Measurements from ENCODE around the gene SLC35B1.

The SLC35B1 gene

DNA sequence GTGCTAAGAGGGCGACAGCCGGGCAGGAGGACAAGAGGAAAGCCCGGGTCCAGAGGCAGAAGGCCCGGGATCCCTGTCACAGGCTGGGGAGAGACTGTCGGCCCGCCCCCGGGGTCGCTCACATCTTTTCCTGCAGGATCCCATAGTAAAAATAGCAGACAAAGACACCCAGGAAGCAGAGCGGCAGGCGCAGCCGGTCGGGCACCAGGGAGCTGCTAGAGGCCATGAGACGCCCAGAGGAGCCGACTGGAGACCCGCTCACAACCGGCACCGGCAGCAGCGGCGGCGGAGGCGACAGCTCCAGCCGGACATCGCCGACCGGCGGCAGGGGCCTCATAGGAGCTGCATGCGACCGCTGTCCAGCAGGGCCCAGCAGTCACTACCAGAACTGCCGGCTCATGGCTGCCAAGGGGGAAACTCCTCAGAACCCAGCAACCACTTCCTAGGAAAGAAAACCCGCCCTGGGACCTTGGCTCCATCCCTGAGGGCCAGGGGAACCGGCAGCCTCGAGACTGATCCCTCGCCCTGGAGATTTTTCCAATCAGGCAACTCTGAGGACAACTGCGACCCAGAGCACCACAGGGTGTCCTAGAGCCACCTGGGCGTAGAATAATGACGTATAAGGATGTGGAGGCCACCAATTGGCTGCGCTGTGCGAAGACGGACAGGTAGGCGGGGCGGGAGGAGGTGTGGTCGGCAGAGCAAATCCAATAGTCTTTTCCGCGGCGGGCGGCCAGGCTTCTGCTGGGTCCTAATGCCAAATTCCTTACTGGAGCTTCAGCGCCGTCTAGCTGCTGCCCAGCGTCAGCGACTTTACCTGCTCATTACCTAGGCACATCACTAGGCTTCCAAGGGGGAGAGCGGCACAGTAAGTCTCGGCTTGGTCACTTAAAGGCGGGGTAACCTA is at the start of gene SLC35B1:
TSS of gene SLC35B1 (minus strand) at position 357 of the 907 bp plus-strand sequence. CDS start at position 226, 131 bp downstream.
- peak; percentile 98 for DNase-seq

GRCh38 chr17:49757151-49757777 is 49.5 kb upstream of the SLC35B1 start:
- no peak for DNase-seq

DNA sequence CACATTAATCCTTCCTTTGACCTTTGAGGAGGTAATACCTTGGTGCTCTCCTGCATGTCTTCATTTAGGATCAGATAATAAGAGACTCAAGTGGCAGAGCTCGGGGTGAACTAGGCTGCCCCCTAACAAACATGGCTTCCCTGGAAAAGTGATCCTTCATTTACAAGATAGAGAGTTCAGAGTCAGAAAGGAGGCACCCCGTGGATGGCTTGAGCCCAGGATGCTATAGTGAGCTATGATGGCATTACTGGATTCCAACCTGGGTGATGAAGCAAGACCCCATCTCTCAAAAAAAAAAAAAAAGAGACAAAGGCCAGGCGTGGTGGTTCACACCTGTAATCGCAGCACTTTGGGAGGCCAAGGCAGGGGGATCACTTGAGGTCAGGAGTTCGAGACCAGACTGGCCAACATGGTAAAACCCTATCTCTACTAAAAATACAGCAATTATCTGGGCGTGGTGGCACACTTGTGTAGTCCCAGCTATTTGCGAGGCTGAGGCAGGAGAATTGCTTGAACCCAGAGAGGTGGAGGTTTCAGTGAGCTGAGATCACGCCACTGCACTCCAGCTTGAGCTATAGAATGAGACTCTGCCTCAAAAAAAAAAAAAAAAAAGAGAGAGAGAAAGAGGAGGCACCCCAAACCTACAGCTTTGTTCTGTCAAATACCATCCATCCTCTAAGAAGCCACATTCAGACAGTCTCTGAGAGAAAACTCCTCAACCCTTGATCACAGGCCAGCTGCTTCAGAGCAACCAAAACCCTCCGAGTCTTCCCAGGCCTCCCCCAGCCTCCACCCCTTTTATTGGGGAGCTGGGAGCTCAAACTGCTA is 48.8 kb upstream of the SLC35B1 start:
- DNase-seq, result no peak

GRCh38 chr17:49755663-49756283 is 48.0 kb upstream of the SLC35B1 start:
- DNase-seq, result no peak

DNA sequence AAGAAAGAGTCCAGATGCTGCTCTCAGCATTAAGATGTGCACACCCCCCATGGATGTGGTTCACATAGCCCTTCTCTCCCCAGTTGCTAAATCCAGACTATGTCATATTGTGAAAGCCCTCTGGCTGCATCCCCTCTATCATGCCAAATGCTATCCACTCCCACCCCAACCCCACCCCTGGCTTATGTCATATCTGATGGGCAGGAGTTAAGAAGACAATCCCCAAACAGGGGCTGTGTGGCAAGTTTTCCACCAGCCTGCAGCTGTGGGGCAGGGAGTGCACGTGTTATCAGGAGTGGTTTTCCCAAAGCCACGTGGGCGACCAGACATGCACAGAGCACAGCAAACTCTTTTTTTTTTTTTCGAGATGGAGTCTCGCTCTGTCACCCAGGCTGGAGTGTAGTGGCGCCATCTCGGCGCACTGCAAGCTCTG is 46.2 kb upstream of the SLC35B1 start:
- DNase-seq, result no peak

DNA sequence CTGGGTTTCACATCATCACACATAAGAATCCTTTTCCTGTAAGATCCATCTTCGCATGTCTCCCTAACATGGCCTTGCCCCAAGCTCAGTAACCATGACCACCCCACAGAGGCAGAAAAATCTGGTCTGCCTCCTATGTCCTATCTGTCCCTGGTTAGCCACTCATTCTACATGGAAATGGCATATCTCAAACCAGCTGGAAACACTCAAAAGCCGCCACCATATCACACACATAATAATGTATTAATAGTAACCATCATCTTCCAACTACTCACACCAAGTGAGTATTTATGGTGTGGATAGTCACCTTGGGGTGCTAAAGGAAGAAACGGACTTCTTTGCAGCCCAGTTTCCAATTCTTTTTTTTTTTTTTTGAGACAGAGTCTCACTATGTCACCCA is 44.7 kb upstream of the SLC35B1 start:
- DNase-seq, result no peak

DNA sequence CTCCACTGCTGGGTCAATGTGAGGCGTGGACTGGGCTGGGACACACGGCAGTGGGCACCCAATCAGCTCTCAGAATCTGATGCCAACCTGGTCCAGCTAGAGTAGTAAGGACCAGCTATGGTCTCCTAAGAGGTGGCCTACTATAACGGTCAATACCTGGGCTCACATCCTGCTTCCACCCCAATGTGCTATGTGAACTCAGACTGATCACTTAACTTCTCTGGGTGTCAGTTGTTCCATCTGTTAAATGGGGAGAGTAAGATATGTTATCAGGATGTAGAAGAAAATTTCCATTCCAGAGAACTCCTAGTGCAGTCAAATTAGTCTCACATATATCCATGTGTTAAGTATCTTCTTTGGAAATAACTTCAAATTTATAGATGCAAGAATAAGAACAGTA is 42.0 kb upstream of the SLC35B1 start:
- no peak for DNase-seq

DNA sequence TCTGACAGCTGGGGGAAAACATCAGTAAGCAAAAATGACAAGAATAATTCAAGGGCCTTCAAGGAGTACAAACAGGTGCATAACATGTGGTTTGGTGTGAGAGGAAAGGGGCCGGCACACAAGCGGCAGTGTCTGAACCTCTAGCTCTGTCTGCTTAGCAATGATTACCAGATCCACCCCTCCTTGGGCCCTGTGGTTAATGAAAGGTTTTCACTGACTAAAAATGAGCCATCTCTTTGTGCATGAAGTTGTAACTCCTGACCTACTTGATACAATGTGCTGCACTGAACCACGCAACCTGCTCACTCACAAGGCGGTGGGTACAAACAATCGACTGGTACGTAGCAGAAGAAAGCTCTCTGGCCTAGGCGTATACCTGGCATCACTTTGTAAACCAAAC is 41.0 kb upstream of the SLC35B1 start:
- DNase-seq, result peak; percentile 58

GRCh38 chr17:49748223-49748622 is 40.5 kb upstream of the SLC35B1 start:
- DNase-seq, result no peak

GRCh38 chr17:49747632-49748031 is 39.9 kb upstream of the SLC35B1 start:
- no peak for DNase-seq

GRCh38 chr17:49746791-49747490 is 39.2 kb upstream of the SLC35B1 start:
- peak; percentile 33 for DNase-seq

DNA sequence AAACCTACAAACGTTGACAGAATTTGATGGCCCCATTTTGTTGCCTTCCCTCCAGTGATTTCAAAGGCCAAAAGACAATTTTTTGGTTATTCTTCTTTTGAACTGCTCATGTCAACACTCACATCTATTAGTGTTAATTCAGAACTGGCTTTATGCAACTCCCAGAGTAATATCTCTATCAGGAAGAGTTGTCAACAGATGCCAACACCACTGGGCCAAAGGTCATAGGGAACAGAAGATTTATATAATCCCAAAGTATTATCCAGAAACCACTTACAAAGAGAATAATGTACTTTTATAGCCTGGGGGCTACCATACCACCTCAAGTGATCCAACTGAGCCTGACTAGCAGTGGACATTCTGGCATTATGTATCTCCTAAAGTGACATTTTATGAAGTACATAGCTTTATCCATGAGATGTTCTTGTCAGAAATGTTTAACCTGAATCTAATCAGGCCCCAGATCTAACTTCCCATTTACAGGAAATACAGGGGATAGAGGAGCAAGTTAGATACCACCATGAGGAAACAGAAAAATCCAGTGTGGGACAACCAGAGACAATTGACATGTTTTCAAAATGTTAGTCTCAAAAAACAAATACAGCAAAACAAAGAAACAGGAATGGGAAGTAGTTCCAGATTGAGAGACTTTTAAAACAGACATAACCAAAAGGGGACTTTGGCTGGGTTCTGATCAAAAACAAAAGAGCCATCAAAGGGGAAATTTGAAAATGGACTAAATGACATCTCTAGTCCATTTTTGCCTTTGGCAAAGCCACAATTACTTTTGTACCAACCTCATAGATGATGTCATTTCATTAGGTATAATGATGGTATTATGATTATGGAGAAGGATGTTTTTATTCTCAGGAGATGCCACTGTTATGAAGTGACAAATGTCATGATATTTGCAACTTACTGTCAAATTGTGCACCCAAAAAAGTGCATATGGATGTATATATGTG is 37.7 kb upstream of the SLC35B1 start:
- DNase-seq, result no peak

DNA sequence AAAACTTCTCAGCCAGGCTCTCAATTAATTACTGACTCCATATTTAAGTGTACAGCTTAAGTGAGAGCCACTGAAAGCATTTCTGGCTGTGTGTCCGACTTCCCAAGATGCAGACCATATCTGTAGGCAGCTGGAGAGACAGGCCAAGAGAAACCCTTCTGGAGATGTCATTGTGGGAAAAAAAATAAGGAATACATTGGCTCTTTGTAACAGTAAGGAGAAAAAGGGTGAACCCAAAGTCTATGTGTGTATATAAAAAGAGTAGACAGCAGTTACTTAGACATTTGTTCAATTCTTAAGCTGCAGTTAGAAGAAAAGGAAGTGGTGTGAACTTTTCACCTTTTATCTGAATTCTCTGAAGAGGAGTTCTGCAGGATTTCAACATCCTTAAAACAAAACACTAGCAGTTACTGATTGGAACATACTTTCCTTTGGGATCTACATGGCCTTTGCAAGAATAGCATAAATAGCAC is 34.4 kb upstream of the SLC35B1 start:
- DNase-seq, result no peak

GRCh38 chr17:49741692-49742076 is 33.9 kb upstream of the SLC35B1 start:
- no peak for DNase-seq

DNA sequence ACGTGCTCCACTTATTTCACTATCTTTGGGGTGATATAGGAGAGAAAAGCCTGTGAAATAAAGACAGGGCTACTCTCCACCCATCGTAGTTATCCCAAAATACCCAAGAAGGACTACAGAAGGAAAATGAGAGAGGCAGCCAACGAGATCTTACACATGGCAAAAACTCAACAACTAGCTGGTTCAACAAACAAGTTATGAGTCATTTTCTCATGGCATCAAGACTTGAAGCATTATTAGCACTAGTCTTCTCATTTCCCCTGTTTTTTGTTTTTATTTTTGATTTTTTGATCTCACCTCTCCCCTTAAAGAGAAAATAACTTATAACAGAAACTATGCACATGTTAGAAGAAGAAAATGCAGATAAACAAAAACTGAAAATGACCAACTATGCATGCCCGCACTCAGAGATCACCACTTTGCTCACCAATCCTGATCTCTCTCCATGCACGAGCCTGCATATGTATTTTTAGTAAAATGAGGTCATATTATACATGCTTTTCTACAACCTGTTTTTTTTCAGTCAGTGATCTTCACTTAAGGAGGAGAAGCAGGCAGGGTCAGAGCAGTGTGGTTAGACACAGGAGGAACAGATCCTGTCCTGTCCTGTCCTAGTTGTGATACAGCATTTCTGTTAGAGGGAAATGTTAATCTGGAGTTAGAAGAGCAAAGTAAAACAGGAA is 33.4 kb upstream of the SLC35B1 start:
- DNase-seq, result no peak

GRCh38 chr17:49739641-49740271 is 32.0 kb upstream of the SLC35B1 start:
- peak; percentile 97 for DNase-seq

DNA sequence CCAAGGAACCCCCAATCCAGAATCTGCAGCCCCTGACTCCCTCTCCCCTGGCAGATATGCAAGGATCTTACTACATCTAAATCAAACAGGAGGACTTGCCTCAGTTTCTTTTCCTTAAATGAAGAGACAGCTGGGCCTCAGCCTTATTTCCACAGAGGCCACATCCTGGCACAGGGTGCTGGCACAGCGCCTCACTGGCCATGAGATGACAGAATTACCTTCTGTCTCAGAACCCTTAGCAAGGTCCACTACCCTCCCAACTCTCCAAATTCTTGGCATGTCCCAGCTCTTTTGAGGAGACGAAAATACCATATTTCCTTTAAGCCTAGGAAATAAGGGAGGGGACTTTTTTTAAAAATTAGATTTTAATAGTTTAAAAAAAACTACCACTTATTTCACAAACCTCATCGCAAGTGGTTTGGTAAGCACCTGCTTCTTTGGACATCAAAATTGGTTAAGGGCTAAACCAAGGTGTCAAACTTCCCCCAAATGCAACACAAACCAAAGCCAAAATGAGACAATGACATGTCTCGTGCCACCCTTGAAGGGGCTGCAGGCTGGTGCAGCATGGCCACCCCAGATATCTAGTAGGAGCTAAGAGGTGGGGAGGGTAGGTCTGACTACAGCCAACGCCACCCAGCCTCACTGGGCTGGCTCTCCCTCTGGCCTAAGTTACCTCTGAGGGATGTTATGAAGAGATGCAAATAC is 30.8 kb upstream of the SLC35B1 start:
- DNase-seq, result no peak

DNA sequence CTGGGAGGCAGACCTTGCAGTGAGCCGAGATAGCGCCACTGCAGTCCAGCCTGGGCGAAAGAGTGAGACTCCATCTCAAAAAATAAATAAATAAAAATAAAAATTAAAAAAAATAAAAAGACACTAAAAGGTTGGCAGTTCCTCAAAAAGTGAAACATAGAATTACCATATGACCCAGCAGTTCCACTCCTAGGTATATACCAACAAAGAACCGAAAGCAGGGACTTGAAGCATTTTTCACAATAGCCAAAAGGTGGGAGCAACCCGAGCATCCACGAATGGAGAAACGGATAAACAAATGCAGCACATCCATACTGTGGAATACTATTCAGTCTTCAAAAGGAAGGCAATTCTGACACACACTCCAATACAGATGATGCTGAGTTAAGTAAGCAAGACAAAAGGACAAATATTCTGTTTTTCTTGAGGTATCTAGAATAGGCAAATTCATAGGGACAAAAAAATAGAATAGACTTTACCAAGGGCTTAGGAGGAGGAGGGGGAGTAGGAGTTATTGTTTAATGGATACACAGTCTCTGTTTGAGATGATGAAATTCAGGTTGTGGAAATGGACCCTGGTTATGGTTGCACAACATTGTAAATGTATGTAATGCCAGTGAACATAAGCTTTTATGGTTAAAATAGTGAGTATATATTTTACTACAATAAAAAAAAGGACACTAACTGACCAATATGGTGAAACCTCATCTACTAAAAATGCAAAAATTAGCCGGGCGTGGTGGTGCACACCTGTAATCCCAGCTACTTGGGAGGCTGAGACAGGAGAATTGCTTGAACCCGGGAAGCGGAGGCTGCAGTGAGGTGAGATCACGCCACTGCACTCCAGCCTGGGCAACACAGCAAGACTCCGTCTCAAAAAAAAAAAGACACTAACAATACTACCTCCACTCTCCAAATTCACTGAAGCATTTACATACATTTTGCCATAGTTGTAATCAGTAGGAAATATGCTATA is 27.0 kb upstream of the SLC35B1 start:
- DNase-seq, result no peak
